Measurements from ENCODE around the gene GALNT5.

- TF ChIP-seq CTCF (conservative IDR thresholded peaks at IDR 0.05 in 1 of 2, IDR thresholded peaks at IDR 0.05 in 1 of 2; ENCODE audit: low read depth in 1 of 2, low read length in 2 of 2) = no peak
- TF ChIP-seq EZH2 (IDR thresholded peaks at IDR 0.05; ENCODE audit: low read length, missing control alignments) = no peak
Measured at GRCh38 chr2:157259960-157260359, 2.5 kb downstream of the GALNT5 start.
